Midbrain (tissue), 1 donor: Measurements from ENCODE around the gene ANTXR1.

Experiments used
- DNase-seq: peaks from one replicate; lab custom pipeline; 2025; lab: John Stamatoyannopoulos, UW

Gene ANTXR1

GRCh38 chr2:69279931-69280681 lies 267.1 kb downstream of the ANTXR1 start:
- DNase-seq, result no peak

DNA sequence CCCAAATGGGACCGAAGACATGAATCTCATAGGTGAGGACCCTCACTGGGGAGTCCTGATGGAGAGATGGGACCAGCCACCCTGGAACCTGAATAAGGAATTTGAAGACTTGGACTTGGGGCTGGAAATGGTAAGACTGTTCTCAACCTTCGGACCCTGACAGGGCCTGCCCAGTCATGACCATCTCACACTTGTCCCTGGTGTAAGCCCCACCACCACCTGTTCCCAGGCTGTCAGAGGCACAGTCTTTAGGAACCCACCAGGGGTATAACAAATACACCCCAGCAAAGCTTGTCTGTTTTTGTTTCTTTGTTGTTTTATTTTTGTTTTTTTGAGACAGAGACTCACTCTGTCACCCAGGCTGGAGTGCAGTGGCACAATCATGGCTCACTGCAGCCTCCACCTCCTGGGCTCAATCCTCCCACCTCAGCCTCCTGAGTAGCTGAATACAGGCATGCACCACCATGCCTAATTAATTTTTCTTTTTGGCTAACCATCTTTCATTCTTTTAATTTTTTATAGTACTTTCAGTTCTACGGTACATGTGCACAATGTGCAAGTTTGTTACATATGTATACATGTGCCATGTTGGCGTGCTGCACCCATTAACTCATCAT lies 267.9 kb downstream of the ANTXR1 start:
- DNase-seq, result no peak

GRCh38 chr2:69285379-69285894 lies 272.5 kb downstream of the ANTXR1 start:
- no peak for DNase-seq

DNA sequence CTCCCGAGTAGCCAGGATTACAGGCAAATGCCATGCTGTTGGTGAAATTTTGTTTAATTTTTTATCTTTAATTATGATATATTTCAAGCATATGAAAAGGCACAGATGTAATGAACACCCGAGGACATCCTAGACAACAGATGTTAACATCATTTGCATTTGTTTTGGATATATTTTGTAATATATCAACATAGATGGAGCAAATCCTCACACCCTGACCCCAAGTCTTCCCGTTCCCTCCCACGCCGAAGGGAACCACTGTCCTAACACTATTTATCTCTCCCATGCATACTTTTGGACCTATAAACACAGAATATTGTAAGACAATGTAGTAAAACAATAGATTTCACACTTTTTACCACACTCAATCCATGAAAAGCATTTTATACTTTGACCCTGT lies 274.6 kb downstream of the ANTXR1 start:
- DNase-seq, result no peak

GRCh38 chr2:69288429-69288828 lies 275.4 kb downstream of the ANTXR1 start:
- no peak for DNase-seq

DNA sequence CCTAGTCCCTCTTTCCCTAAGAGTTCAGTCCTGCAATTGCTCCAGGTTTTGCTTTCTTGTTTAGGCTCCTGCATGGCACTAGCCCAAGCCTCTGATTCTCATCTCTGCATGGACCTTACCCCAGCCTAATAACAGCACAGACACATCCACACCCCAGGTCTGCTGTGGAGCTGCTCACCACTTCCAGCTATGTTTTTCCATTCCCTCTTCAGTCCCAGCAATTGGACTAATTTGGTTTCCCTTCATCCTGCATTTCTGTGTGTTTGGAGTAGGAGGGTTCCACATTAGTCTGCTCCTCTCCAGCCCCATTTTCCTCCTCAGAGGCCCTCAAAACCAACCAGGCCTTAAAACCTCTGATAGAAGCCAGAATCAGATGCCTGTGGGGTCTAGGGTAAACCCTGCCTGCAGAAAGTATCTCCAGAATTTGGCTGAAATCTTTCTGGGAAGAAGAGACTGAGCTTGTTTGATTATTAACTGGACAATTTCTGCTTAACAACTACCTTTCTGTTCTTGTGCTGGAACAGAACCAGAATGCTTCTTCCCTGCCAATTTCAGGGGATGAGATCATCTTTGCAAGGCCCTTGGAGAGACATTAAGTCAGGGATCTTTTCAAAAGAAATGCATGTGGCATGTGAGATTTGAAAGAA lies 278.1 kb downstream of the ANTXR1 start:
- DNase-seq, result no peak

GRCh38 chr2:69291721-69292120 lies 278.7 kb downstream of the ANTXR1 start:
- no peak for DNase-seq

GRCh38 chr2:69292256-69292655 lies 279.3 kb downstream of the ANTXR1 start:
- DNase-seq, result no peak

GRCh38 chr2:69296421-69296820 lies 283.4 kb downstream of the ANTXR1 start:
- DNase-seq, result no peak

- DNase-seq, result no peak
Measured at GRCh38 chr2:69297216-69297615, 284.2 kb downstream of the ANTXR1 start.

DNA sequence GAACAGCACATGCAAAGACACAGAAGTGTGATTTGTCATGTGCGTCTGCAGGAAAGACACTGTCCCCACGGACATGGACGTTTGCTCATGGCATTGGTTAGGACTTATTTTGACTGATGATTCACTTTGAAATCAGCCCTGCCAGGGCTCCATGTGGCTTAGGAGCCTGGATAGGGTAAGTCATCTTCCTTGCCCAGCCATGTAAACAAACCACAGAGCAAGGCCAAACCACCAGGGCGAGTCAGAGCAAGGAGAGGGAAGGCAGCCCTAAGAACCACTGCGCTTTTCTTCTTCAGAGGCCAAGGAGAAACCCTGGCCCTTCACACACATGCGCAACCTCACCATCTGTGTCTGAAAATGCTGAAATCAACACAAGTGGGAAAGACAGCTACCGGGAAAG lies 285.3 kb downstream of the ANTXR1 start:
- no peak for DNase-seq

DNA sequence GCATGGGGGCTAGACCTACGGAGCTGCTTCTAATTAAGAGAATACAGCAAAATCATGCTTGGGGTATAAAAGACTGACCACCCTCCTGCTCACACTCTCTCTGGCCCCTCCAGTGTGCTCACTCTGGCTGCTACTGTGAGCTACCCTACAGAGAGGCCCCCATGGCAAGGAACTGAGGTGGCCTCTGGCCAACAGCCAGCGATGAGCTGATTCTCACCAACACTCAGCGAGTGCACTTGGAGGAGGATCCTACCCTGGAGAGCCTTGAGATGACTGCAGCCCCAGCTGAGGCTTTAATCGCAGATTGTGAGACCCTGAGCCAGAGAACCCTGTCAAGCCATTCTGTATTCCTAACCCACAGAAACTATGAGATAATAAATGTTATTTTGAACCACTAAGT lies 285.9 kb downstream of the ANTXR1 start:
- no peak for DNase-seq
